CD14-positive monocyte (primary cell): ENCODE data around the gene SPIRE2. TPM values are rescaled to one million over a fixed set of nuclear protein-coding genes. Genes with fewer than 3 reads are reported as not detected.

Experiments
- DNase-seq, 3 donors: peaks; one replicate each; pipeline ENCODE4 v3.0.0-alpha.2; 2011 to 2022
- H2AFZ ChIP-seq: 2 replicates; pipeline ENCODE4 v1.6.0; 2012; ENCODE audit warnings: mild to moderate bottlenecking, low read depth, low read length, inconsistent platforms; ENCODE audit not compliant: insufficient read depth, poor library complexity, severe bottlenecking
- H3K27ac ChIP-seq, 2 donors: 1 replicate in 1 of 2; 2 replicates in 1 of 2; pipeline ENCODE4 v1.5.1; 2012 to 2013; ENCODE audit warnings: low read length in 2 of 2, control low read depth in 1 of 2, inconsistent platforms in 1 of 2, low read depth in 1 of 2, mild to moderate bottlenecking in 1 of 2
- H3K27me3 ChIP-seq, 2 donors: one replicate each; pipeline versions ENCODE4 v1.6.0 to v1.6.1; 2011 to 2013; ENCODE audit warnings: low read length in 2 of 2; ENCODE audit not compliant: control insufficient read depth in 2 of 2, insufficient read depth in 2 of 2
- H3K36me3 ChIP-seq, 2 donors: replicated peaks in 1 of 2; 1 replicate in 1 of 2; 2 replicates in 1 of 2; pipeline versions ENCODE4 v1.5.1 to v1.6.1; 2012 to 2013; ENCODE audit warnings: low read length in 2 of 2, control low read depth in 1 of 2, inconsistent platforms in 1 of 2, mild to moderate bottlenecking in 1 of 2; ENCODE audit not compliant: insufficient read depth in 2 of 2, control insufficient read depth in 1 of 2
- H3K4me1 ChIP-seq, 2 donors: 1 replicate in 1 of 2; 2 replicates in 1 of 2; pipeline versions ENCODE4 v1.5.1 to v1.6.1; 2012 to 2013; ENCODE audit warnings: low read length in 2 of 2, control low read depth in 1 of 2, inconsistent platforms in 1 of 2, mild to moderate bottlenecking in 1 of 2, moderate library complexity in 1 of 2; ENCODE audit not compliant: insufficient read depth in 2 of 2, control insufficient read depth in 1 of 2
- H3K4me2 ChIP-seq: replicated peaks from 2 replicates; pipeline ENCODE3; 2012; ENCODE audit warnings: low read length, moderate library complexity, mild to moderate bottlenecking; ENCODE audit not compliant: poor library complexity, severe bottlenecking; ENCODE audit errors: extremely low read depth
- H3K4me3 ChIP-seq, 3 experiments: fragments of 200-600 bp in 1 of 3; sonication (generic) in 1 of 3; replicated peaks in 1 of 3; 1 replicate in 2 of 3; 2 replicates in 1 of 3; pipeline ENCODE4 v1.5.1; 2011 to 2013; ENCODE audit warnings: low read length in 3 of 3, mild to moderate bottlenecking in 3 of 3, control low read depth in 2 of 3, low read depth in 2 of 3, inconsistent platforms in 1 of 3, moderate library complexity in 1 of 3
- H3K79me2 ChIP-seq: 2 replicates; pipeline ENCODE4 v1.6.0; 2012; ENCODE audit warnings: mild to moderate bottlenecking, control low read depth, inconsistent platforms, low read length, moderate library complexity; ENCODE audit not compliant: insufficient read depth
- H3K9ac ChIP-seq: 2 replicates; pipeline ENCODE4 v1.6.0; 2017; ENCODE audit warnings: low read length, mild to moderate bottlenecking; ENCODE audit not compliant: insufficient read depth, poor library complexity, severe bottlenecking
- H3K9me3 ChIP-seq, 2 donors: replicated peaks in 1 of 2; 1 replicate in 1 of 2; 2 replicates in 1 of 2; pipeline versions ENCODE4 v1.5.1 to v1.6.1; 2012 to 2013; ENCODE audit warnings: low read length in 2 of 2, control low read depth in 1 of 2; ENCODE audit not compliant: control insufficient read depth in 1 of 2, insufficient read depth in 1 of 2
- H4K20me1 ChIP-seq: 2 replicates; pipeline ENCODE4 v1.6.0; 2012; ENCODE audit warnings: mild to moderate bottlenecking, low read length, control low read depth, moderate library complexity; ENCODE audit not compliant: insufficient read depth
- H3K27ac Mint-ChIP-seq, 7 donors: one replicate each; pipeline ENCODE4 v1.8.0; 2020; ENCODE audit warnings: mild to moderate bottlenecking in 7 of 7, mixed read lengths in 7 of 7, moderate library complexity in 6 of 7, inconsistent platforms in 2 of 7
- H3K27me3 Mint-ChIP-seq, 3 donors: one replicate each; pipeline ENCODE4 v1.8.0; 2021 to 2022; ENCODE audit warnings: low read depth in 3 of 3, mild to moderate bottlenecking in 3 of 3, mixed read lengths in 3 of 3, moderate library complexity in 3 of 3, inconsistent platforms in 1 of 3
- H3K36me3 Mint-ChIP-seq, 2 donors: one replicate each; pipeline ENCODE4 v1.8.0; 2020; ENCODE audit warnings: mixed read lengths in 2 of 2, inconsistent platforms in 1 of 2, mild to moderate bottlenecking in 1 of 2
- H3K4me1 Mint-ChIP-seq: one replicate; pipeline ENCODE4 v1.8.0; 2020; ENCODE audit warnings: mild to moderate bottlenecking, mixed read lengths
- H3K4me3 Mint-ChIP-seq, 2 donors: one replicate each; pipeline ENCODE4 v1.8.0; 2020; ENCODE audit warnings: mild to moderate bottlenecking in 2 of 2, mixed read lengths in 2 of 2, moderate library complexity in 1 of 2
- H3K9me3 Mint-ChIP-seq, 7 donors: one replicate each; pipeline ENCODE4 v1.8.0; 2020 to 2022; ENCODE audit warnings: mixed read lengths in 7 of 7, mild to moderate bottlenecking in 6 of 7, moderate library complexity in 6 of 7, inconsistent platforms in 2 of 7
- WGBS: methylation state at CpG from one replicate; pipeline ENCODE4 v1.1.5; 2013; ENCODE audit warnings: missing lambda C conversion rate; ENCODE audit not compliant: insufficient coverage; 5-methylcytosine and 5-hydroxymethylcytosine counted together
- intact Hi-C, 2 donors: fragments of 100-400 bp; cut with micrococcal nuclease; formaldehyde crosslinking; loops; one replicate each; pipeline versions ENCODE4 v1.15.0 to v1.15.1; 2023
- polyA plus RNA-seq, 3 donors: library from polyadenylated mRNA; depleted of rRNA in 1 of 3; unstranded in 2 of 3; stranded (reverse) in 1 of 3; fragments of 300-500 nt in 2 of 3; fragments of >200 nt in 1 of 3; fragmentation: Illumina TruSeq in 2 of 3; gene quantifications; 1 replicate in 2 of 3; 2 replicates in 1 of 3; pipeline ENCODE4 v1.2.3, GENCODE V29; 2012 to 2021
- TF ChIP-seq, protein P1 (sequence below): fragments of 200-600 bp; IDR thresholded peaks from one replicate; pipeline ENCODE4 v1.8.0; 2022; ENCODE audit warnings: antibody characterized with exemption, mild to moderate bottlenecking

Gene SPIRE2
- polyA plus RNA-seq, 3 donors: 0.09 to 1.2 TPM; not detected in 1

DNA sequence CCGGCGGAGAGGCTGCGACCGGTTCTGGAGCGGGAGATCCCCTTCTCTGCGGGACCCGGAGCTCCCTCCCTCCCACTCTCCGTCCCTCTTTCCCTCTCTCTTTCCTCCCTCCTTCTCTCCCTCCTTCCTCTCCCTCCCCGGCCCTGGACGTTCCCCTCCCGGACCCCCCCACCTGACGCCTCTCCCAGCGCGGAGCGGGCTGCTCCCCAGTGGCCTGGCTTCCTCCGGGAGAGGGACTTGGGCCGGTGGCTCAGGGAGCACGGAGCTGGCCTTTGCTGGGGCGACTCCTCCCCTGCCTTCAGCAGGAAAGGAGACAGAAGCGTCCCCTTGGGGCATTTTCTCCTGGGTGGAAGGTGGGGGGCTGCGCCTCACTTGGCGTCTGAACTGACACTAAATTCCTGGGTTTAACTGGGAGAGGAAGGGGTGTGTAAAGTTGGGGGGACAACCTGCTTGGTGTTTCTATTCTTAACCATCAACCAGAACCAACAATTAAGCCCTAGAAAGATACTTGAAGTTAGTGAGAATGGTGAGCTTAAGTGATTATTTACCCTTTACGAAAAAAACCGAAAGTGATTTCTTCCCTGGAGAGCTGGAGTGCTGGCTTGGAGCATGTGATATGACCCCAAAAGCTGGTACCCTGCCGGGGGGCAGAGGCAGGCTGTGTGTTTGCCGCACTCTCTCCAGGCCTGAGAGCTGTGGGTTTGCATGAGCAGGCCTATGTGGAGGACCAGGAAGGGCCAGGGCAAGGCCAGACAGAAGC lies 775 bp downstream of the SPIRE2 start:
- H4K20me1 ChIP-seq: no peaks in the 10 kb centered on the region
- Mint-ChIP-seq H3K4me3 (peak overlapping the region; percentile 55 to 85), H3K36me3 (peaks cover 0 to 2% of the 10 kb centered on the region in 2 donors), H3K9me3 (peaks cover 3 to 7% (median 5%) of the 10 kb centered on the region in 7 donors), H3K27me3 (peaks cover 27 to 47% (median 32%) of the 10 kb centered on the region in 3 donors), H3K27ac (no peak overlapping the region), H3K4me1 (peaks cover 7% of the 10 kb centered on the region)
- no peak overlapping the region for H3K27ac ChIP-seq
- peaks cover 8 to 13% of the 10 kb centered on the region in 2 donors for H3K4me1 ChIP-seq
- no peaks in the 10 kb centered on the region for H3K79me2 ChIP-seq
- no peaks in the 10 kb centered on the region for H3K36me3 ChIP-seq
- peak overlapping the region; percentile 29 for H2AFZ ChIP-seq
- H3K9ac ChIP-seq: no peak overlapping the region
- 24% methylated on average over 15 of the region's 26 CpGs for WGBS
- intact Hi-C loops: no loop called here
- peaks cover 8 to 27% of the 10 kb centered on the region in 2 donors for H3K27me3 ChIP-seq
- peak overlapping the region in 1 of 3 experiments; percentile 47 for H3K4me3 ChIP-seq
- peaks cover 0 to 4% of the 10 kb centered on the region in 2 donors for H3K9me3 ChIP-seq
- TF ChIP-seq, protein P1, sequence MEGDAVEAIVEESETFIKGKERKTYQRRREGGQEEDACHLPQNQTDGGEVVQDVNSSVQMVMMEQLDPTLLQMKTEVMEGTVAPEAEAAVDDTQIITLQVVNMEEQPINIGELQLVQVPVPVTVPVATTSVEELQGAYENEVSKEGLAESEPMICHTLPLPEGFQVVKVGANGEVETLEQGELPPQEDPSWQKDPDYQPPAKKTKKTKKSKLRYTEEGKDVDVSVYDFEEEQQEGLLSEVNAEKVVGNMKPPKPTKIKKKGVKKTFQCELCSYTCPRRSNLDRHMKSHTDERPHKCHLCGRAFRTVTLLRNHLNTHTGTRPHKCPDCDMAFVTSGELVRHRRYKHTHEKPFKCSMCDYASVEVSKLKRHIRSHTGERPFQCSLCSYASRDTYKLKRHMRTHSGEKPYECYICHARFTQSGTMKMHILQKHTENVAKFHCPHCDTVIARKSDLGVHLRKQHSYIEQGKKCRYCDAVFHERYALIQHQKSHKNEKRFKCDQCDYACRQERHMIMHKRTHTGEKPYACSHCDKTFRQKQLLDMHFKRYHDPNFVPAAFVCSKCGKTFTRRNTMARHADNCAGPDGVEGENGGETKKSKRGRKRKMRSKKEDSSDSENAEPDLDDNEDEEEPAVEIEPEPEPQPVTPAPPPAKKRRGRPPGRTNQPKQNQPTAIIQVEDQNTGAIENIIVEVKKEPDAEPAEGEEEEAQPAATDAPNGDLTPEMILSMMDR: no peak
- peak overlapping the region; percentile 63 for H3K4me2 ChIP-seq
- no peak for DNase-seq

DNA sequence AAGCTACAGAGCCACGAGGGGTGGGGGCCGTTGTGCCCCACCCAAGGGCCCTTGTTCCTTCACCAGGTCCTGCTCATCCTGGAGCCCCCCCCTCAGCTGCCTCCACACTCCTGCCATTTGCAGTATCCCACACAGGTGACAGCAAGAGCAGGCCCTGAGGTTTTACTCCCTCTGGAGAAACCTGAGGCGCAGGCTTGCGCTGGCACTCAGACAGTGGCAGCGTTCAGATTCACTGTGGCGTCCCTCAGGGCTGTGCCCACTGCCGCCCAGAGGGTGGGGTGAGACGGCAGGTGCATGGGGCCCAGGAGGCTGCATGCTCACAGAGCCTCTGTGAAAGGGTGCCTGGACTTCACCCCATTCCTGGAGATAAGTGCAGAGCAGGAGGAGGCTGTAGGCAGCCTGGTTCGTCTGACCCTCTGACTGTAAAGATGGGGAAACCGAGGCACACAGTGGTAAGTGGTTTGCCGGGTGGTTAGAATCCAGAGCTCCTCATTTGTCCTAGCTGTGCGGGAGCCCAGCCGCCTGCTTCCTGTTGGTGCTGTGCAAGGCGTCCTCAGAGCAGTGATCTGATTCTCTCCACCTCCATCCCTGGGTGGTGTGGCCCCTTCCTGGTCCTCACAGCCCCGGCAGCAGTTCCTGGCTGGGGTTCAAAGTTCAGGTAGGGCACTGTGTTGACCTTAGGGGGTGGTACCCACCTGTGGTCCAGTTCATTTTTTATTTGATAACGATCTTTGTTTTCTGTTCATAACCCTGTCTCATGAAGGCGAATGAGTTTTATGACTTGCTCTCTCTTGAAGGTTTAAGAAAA lies 1.6 kb downstream of the SPIRE2 start:
- H3K27me3 ChIP-seq: peaks cover 8 to 27% of the 10 kb centered on the region in 2 donors
- intact Hi-C loops: no loop called here
- peak overlapping the region in 1 of 2 donors; percentile 42 for H3K4me3 Mint-ChIP-seq

More for the DNA sequence above, 1.6 kb downstream of the SPIRE2 start:
- Histone ChIP-seq H2AFZ (no peak overlapping the region), H3K9ac (no peak overlapping the region), H3K4me1 (peaks cover 8 to 13% of the 10 kb centered on the region in 2 donors), H3K4me2 (no peak overlapping the region), H3K4me3 (no peak overlapping the region), H3K9me3 (peaks cover 1 to 12% of the 10 kb centered on the region in 2 donors), H3K79me2 (no peaks in the 10 kb centered on the region), H3K27ac (no peak overlapping the region), H4K20me1 (no peaks in the 10 kb centered on the region), H3K36me3 (no peaks in the 10 kb centered on the region)
- peaks cover 27 to 47% (median 32%) of the 10 kb centered on the region in 3 donors for H3K27me3 Mint-ChIP-seq
- H3K27ac Mint-ChIP-seq: no peak overlapping the region
- WGBS: 83% methylated on average over 12 of the region's 17 CpGs
- peaks cover 0 to 2% of the 10 kb centered on the region in 2 donors for H3K36me3 Mint-ChIP-seq
- H3K9me3 Mint-ChIP-seq: peaks cover 10 to 15% (median 13%) of the 10 kb centered on the region in 7 donors
- peaks cover 7% of the 10 kb centered on the region for H3K4me1 Mint-ChIP-seq
- TF ChIP-seq, protein P1: no peak
- no peak for DNase-seq
